NAMALWA (cell line): ENCODE data around the gene SNX8.
"Not testable (repeated sequence)": the region's sequence is repeated elsewhere in the genome, so short reads cannot be mapped to it uniquely, and the experiment has no call there.

Experiments
- DNase-seq: peaks from one replicate; pipeline ENCODE4 v3.0.0-alpha.2; 2015; ENCODE audit warnings: low spot score

SNX8 gene, protein sequence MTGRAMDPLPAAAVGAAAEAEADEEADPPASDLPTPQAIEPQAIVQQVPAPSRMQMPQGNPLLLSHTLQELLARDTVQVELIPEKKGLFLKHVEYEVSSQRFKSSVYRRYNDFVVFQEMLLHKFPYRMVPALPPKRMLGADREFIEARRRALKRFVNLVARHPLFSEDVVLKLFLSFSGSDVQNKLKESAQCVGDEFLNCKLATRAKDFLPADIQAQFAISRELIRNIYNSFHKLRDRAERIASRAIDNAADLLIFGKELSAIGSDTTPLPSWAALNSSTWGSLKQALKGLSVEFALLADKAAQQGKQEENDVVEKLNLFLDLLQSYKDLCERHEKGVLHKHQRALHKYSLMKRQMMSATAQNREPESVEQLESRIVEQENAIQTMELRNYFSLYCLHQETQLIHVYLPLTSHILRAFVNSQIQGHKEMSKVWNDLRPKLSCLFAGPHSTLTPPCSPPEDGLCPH

DNA sequence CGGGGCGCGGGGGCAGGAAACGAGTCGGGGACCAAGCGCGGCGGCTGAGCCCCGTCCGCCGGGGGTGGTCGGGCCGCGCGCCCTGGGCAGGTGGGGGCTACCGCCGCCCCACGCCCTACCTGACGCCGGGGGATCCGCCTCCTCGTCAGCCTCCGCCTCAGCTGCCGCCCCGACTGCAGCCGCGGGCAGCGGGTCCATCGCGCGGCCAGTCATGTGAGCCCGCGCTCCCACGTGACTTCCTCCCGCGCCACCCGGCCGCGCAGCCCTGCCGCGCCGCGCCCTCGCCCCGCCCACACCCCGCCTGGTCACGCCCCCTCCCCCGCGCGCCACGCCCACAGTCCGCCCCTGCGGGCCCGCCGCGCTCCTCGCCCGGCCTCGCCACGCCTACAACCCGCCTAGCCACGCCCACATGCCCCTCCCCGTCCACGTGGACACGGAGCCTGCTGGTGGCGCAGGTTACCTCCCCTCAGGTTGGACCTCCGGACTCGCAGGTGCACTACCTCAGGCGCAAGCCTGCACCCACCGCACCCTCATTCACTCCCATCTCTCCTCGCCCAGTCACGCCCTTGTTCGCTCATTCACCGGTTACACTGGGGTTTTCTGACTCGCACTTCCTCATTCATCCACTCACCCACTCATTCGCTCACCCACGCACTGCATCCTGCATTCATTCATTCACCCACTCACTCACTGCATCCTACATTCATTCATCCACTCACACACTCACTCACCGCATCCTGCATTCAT, at the start of gene SNX8:
TSS of gene SNX8 (minus strand) at position 233 of the 747 bp plus-strand sequence. CDS start at position 213, 20 bp downstream.
- DNase-seq = peak; percentile 97

DNA sequence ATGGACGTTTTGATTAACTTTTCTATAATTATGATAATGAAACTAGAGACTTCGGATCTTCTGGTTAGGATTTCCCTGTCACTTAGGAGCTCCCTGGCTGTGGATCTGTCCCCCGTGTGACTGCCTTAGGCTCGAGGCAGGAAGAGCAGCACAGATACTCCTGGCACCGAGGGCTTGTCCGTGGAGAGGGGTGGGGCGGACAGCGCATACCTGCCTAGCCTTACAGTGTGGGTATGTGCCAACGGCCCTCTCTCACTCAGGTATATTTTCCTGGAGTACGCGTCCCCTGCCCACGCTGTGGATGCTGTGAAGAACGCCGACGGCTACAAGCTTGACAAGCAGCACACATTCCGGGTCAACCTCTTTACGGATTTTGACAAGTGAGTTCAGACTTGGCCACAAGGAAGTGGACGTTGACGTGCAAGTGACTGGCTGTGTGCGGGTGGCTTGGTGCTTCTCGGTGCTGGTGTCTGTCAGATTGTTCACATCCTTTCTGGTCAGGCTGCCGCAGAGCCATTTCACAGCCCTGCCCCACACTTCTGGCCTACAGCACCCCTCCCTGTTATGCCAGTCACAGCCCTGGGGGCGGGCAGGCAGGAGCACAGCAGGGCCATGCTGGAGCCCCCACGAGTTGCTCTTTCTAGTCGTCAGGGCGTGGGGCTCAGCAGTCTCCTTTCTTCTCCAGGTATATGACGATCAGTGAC, 48.3 kb upstream of the SNX8 start:
- no peak for DNase-seq

DNA sequence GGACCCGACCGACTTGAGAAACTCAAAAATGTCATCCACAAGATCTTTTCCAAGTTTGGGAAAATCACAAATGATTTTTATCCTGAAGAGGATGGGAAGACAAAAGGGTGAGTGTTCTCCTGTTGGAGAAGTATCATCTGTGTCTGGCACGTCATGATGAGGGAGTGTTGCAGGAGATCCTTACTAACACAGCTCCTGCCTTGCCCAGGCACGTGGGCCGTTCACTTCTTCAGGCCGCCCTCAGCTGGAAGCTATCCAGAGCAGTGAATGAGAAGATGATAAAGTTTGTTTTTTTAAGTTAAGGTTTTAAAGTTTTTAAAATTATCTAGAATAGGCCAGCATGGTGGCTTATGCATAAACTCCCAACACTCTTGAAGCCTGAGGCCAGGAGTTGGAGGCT, 46.6 kb upstream of the SNX8 start:
- DNase-seq = no peak

DNA sequence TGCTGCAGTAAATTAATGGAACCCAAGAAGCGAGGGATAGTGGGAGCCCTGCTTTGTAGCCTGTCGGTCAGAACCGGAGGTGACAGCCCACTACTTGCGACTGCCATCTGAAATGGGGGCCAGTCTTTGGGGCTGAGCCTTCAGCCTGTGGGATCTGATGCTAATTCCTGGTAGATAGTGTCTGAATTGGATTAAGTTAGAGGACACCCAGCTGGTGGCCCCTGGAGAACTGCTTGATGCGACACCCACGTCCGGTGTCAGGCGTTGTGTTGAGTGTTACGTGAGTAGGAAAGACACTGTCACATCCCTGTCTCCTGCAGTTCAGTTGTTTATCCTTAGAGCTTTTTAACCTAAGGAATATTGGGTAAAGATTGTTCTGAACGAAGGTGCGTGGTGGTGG, 45.4 kb upstream of the SNX8 start:
- DNase-seq = peak; percentile 13

DNA sequence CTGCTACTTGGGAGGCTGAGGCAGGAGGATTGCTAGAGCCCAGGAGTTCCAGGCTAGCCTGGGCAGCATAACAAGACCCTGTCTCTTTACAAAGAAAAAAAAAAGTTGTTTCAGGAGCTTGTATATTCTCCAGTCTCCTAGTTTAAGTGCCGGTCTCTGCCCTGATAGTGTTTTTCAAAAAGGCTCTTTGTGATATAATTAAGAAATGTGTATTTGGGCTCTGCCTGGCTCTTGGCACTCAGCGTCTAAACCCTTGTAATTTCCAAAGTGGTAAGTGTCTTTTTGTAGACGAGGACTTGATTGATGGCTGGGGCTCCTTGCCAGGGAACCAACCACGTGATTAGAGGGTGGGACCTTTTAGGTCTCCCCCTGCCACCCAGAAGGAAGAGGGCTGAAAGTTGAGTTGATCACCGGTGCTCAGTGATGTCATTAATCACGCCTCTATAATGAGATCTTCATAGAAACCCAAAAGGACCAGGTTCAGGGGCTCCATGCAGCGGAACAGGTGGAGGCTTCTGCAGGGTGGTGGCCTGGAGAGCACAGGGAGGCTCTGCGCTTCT, 44.8 kb upstream of the SNX8 start:
- no peak for DNase-seq

DNA sequence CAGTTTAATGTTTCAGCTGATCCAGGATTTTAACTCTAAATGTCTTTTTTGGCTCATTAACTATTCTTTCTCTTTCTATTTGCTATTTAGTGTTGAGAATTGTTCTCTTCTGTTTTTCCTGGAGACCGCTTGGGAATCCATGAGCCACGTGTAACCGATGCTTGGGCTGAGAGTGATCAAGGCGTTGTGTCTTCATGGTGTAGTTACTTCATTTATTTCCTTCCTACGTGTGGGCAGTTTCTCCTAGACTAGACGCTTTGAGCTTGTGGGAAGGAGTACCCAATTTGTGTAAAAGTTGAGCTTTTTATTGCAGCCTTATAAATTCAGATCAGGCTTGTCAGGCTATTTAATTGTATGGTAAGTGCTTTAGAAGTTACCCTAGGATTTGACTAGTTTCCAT, 43.3 kb upstream of the SNX8 start:
- DNase-seq = peak; percentile 14

DNA sequence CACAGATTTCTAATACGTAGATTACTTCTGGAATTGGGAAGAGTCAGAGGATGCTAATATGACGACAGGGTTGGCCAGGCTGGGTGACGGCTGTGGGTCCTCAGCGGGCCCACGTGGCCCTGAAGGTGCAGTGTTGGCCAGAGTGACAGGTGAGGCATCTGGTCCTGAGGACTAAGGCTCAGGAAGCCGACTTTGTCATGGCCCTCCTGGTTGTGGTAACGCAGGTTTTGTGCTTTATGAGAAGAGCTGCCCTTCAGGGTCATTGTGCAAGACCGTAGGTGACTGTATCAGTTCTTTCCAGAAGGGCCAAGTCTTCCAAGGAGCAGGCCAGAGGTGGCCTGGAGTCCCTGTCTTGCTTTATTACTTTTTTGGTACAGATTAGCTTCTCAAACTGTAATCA, 42.9 kb upstream of the SNX8 start:
- peak; percentile 14 for DNase-seq

DNA sequence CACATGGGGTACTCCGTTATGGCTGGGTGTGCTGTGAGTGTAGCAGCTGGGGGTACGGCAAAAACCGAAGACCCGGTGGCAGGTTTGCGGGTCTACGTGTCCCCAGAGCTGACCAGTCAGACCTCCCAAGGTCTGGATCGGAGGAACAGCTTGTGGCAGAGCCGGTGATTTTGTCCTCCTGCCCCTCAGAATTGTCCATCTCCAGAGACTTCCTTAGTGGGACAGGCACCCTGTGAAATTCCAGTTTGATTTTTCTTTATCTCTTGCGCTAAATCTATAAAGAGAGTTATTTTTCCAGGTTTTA, 41.4 kb upstream of the SNX8 start:
- DNase-seq = no peak

DNA sequence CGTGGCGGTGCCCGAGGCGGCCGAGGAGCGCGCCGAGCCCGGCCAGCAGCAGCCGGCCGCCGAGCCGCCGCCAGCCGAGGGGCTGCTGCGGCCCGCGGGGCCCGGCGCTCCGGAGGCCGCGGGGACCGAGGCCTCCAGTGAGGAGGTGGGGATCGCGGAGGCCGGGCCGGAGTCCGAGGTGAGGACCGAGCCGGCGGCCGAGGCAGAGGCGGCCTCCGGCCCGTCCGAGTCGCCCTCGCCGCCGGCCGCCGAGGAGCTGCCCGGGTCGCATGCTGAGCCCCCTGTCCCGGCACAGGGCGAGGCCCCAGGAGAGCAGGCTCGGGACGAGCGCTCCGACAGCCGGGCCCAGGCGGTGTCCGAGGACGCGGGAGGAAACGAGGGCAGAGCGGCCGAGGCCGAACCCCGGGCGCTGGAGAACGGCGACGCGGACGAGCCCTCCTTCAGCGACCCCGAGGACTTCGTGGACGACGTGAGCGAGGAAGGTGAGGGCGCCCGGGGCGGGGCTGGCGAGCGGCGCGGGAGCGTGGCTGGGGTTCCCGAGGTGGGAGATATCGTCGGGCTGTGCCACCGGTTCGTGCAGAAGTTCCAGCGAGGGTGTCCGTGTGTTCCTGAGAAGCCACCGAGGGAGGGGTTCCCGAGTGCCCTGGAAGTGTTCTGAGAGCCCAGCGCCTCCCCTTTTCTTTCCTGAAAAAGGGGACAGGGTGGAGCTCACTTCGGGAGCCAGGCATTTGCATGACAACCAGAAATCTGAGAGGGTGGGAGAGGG, 40.9 kb upstream of the SNX8 start:
- DNase-seq = peak; percentile 47

DNA sequence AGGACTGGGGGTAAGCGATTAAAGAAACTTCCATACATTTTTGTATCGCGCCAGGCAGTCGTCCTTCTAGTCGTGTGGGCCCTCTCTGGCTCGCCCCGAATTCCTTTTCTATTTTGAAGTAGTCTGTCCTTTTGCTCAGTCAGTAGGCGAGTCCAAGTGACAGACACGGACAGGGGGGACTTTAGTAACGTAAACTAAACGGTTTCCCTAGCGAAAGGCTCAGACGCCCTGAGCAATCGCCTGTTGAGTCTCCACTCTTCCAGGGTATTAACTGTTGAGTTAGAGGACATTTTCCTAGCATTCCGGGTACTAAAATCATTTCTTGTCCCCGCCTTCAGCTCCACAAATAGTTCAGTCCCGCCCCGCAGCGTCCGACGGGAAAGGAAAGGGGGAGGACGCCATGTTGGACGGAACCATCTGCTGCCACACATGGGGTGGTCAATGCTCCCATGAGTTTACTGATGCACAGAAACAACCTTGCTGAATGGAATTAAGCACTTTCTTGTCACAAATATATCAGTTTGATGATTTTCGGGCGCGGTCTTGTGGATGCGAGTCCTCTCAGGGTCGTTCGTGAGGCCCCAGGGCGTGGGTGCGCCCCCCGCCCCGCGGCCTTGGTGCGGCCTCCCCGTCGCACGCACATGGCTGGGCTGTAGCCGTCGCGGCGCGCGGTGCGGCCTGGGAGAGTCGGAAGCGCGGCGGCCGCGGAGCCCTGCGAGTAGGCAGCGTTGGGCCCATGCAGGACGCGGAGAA, 40.1 kb upstream of the SNX8 start, which contains the start of gene EIF3B:
TSS of gene EIF3B (plus strand) at position 642 of the 753 bp plus-strand sequence. CDS start at position 737, 95 bp downstream.
- peak; percentile 97 for DNase-seq

DNA sequence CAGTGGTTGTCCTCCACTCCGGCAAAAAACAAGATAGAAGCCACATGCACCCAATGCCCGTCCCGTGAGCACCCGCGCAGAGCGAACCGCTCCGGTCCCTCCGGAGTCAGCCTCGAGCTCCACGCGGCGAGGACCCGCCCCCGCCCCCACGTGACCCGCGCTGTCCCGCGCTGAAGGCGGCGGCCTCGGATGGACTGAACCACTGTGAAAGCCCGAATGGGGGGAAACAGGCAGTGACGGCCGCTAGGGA, 39.6 kb upstream of the SNX8 start:
- DNase-seq = peak; percentile 96

DNA sequence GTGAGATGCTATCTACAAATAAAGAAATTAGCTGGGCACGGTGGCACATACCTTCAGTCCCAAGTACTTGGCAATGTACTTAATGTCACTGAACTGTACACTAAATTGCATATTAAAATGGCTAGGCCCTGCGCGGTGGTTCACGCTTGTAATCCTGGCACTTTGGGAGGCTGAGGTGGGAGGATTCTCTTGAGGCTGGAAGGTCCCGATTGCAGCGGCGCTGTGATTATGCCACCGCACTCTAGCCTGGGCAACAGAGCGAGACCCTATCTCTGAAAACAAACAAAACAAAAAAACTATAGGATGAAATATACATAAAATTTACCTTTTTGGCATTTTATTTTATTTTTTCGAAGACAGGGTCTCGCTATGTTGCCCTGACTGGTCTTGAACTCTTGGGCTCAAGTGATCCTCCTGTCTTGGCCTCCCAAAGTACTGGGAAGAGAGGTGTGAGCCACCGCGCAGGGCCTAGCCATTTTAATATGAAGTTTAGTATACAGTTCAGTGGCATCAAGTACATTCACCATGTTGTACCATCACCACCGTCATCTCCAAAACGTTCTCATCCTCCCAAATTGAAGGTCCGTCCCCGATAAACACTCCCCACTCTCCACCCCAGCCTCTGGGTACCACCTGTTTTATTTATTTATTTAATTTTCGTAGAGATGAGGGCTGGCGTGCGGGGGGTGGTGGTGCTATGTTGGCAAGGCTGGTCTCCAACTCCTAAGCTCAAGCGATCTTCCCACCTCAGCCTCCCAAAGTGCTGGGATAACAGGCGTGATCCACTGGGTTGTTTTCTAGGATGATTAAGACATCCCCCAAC, 39.1 kb upstream of the SNX8 start:
- DNase-seq = no peak

DNA sequence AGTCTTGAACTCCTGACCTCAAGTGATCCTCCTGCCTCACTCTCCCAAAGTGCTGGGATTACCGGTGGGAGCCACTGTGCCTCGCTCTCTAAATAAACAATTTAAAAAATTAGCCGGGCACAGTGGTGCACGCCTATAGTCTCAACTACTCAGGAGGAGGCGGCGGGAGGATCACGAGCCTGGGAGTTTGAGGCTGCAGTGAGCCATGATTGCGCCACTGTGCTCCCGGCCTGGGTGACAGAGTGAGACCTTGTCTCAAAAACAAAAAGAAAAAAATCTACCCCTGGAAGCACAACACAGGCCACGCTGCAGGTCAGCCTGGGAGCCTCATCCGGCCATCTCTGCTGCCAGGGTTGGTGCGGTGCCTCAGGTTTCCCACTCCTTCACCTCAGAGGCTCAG, 36.6 kb upstream of the SNX8 start:
- no peak for DNase-seq

DNA sequence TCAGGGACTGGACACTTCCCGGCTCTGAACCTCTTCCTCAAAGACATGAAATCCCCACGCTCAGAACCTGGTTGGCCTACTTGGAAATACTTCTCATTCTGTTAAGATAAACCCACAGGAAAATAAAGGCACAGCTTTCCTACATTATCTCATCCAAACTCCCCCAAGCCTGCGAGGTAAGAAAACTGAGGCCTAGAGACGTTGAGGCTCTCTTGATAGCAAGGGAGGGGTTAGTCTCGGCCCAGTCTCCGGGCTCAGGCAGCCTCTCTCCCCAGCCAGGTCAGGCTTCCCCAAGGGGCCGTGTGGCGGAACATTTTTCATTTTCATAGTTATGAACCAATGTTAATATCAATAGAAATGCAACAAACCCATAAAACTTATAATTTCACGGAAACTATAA, 35.8 kb upstream of the SNX8 start:
- DNase-seq = no peak

DNA sequence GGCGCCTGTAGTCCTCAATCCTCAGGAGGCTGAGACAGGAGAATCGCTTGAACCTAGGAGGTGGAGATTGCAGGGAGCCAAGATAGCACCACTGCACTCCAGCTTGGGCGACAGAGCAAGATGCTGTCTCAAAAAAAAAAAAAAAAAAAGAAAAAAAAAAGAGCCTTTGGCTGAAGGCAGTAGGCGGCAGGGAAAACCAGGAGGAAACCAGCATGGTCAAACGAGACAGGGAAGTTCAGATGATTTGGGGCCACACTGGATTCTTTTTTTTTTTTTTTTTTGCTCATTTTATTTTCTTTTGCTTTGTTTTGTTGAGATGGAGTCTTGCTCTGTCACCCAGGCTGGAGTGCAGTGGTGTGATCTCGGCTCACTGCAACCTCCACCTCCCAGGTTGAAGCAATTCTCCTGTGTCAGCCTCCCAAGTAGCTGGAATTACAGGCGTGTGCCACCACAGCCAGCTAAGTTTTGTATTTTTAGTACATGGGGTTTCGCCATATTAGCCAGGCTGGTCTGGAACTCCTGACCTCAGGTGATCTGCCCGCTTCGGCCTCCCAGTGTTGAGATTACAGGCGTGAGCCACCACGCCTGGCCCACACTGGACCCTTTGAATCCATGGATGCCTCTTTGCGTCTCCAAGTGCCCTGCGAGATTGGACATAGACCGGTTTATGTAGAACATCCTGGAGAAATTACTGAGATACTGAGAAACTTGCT, 33.3 kb upstream of the SNX8 start:
- not testable (repeated sequence) for DNase-seq

DNA sequence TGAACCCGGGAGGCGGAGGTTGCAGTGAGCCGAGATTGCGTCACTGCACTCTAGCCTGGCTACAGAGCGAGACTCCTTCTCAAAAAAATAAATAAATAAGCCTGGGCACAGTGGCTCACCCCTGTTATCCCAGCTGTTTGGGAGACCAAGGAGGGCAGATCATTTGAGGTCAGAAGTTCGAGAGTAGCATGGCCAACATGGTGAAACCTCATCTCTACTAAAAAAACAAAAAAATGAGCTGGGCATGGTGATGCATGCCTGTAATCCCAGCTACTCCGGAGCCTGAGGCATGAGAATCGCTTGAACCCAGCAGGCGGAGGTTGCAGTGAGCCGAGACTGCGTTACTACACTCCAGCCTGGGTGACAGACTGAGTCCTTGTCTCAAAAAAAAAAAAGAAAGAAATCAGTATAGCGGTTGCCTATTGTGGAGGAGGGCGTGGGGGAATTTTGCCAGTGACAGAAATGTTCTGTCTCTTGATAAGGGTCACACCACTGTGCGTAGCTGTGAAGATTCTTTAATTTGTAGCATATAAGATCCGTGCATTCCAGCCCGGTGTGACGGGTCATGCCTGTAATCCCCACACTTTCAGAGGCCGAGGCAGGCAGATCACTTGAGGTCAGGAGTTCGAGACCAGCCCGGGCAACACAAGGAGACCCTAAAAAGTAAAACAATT, 22.5 kb upstream of the SNX8 start:
- DNase-seq = no peak

DNA sequence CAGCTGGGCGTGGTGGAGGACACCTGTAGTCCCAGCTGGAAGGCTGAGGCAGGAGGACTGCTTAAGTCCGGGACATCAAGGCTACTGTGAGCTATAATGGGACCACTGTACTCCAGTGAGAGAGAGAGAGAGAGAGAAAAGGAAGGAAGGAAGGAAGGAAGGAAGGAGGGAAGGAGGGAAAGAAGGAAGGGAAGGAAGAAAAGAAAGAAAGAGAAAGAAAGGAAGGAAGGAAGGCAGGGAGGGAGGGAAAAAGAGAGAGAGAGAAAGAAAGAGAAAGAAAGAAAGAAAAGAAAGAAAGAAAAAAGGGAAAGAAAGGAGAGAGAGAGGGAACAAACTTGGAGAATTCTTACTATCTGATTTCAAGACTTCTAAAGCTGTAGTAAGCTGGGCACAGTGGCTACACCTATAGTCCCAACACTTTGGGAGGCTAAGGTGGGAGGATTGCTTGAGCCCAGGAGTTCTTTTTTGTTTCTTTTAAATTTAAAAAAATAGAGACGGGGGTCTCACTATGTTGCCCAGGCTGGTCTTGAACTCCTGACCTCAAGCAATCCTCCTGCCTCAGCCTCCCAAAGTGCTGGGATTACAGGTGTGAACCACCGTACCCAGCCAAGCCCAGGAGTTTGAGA, 18.5 kb upstream of the SNX8 start:
- DNase-seq = not testable (repeated sequence)

DNA sequence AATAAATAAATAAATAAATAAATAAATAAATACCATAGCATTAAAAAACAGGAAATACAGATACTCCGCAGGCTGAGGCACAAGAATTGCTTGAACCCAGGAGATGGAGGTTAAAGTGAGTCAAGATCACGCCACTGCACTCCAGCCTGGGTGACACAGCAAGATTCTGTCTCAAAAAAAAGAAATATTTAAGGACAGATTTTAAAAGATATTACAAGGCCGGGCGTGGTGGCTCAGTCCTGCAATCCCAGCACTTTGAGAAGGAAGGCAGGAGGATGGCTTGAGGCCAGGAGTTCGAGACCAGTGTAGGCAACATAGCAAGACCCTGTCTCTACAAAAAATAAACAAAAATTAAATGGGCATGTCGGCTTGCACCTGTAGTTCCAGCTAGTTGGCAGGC, 17.5 kb upstream of the SNX8 start:
- DNase-seq = no peak

DNA sequence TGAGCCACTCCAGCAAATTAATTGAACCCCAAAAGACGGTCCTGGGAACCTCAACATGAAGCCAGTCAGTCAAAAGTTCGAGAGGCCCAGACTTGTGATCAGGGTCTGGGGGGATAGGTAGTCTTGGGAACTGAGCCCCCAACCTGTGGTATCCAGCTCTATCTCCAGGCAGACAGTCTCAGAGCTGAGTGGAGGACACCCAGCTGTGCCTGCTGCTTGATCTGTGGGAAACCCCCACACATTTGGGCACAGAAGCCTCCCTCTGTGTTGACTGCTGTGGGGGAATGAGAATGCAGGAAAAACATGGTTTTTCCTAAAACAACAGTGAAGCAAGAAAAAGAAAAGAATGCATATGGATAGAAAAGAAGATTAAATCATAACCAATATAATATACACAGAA, 16.3 kb upstream of the SNX8 start:
- no peak for DNase-seq
